ENCODE measurements around the gene SMTN. TPM values are rescaled to one million over a fixed set of nuclear protein-coding genes. Genes with fewer than 3 reads are reported as not detected.
A peak's percentile ranks its signal among the peaks of the same experiment; 100 is the strongest.

Gene SMTN
- total RNA-seq, 1 donor: 94.1 TPM

DNA sequence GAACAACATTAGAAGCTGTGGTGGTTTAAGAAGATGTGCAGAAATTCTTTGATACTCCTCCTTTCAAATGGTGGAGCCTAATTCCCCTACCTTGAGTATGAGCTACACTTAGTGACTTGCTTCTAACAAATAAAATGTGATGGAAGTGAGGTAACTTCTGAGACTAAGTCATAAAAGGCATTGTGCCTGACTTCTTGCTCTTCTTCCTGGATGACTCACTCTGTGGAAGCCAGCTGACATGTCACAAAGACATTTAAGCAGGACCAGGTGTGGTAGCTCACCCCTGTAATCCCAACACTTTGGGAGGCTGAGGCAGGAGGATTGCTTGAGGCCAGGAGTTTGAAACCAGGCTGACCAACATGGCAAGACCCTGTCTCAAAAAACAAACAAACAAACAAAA is 63.1 kb downstream of the SMTN start:
- DNase-seq (ENCODE audit: low read depth): peak; percentile 37
- H3K4me3 ChIP-seq (ENCODE audit: low read depth, low read length): no peak overlapping the region
- TF ChIP-seq, protein P1, sequence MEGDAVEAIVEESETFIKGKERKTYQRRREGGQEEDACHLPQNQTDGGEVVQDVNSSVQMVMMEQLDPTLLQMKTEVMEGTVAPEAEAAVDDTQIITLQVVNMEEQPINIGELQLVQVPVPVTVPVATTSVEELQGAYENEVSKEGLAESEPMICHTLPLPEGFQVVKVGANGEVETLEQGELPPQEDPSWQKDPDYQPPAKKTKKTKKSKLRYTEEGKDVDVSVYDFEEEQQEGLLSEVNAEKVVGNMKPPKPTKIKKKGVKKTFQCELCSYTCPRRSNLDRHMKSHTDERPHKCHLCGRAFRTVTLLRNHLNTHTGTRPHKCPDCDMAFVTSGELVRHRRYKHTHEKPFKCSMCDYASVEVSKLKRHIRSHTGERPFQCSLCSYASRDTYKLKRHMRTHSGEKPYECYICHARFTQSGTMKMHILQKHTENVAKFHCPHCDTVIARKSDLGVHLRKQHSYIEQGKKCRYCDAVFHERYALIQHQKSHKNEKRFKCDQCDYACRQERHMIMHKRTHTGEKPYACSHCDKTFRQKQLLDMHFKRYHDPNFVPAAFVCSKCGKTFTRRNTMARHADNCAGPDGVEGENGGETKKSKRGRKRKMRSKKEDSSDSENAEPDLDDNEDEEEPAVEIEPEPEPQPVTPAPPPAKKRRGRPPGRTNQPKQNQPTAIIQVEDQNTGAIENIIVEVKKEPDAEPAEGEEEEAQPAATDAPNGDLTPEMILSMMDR (IDR thresholded peaks at IDR 0.05; ENCODE audit: insufficient read depth, low read depth, low read length): no peak

- DNase-seq (ENCODE audit: low read depth): no peak
- TF ChIP-seq, protein P1 (IDR thresholded peaks at IDR 0.05; ENCODE audit: insufficient read depth, low read depth, low read length): no peak
- H3K4me3 ChIP-seq (ENCODE audit: low read depth, low read length): no peak overlapping the region
Observed at GRCh38 chr22:31148488-31148887, 67.4 kb downstream of the SMTN start.

GRCh38 chr22:31148953-31149627 is 68.0 kb downstream of the SMTN start:
- TF ChIP-seq, protein P1 (IDR thresholded peaks at IDR 0.05; ENCODE audit: insufficient read depth, low read depth, low read length): peak; percentile 99
- peak; percentile 82 for DNase-seq (ENCODE audit: low read depth)
- H3K4me3 ChIP-seq (ENCODE audit: low read depth, low read length): no peak overlapping the region

- no peak for DNase-seq (ENCODE audit: low read depth)
- H3K4me3 ChIP-seq (ENCODE audit: low read depth, low read length): no peak overlapping the region
- TF ChIP-seq, protein P1 (IDR thresholded peaks at IDR 0.05; ENCODE audit: insufficient read depth, low read depth, low read length): peak; percentile 50
Observed at GRCh38 chr22:31150615-31151014, 69.5 kb downstream of the SMTN start.

DNA sequence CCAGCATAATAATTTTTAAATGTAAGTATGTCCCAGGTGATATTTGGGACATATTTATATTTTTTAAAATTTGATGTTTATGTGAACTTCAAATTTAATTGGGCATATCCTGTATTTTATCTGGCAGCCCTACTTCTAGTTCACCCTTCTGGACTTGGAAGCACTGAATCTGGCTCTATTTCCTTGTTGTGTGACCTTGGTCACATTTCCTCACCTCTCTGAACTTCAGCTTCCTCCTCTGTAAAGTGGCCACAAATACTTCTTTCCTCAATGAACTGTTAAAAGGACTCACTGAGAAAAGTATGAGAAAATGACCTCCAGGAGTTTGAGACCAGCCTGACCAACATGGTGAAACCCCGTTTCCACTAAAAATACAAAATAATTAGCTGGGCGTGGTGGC is 70.8 kb downstream of the SMTN start:
- TF ChIP-seq, protein P1 (IDR thresholded peaks at IDR 0.05; ENCODE audit: insufficient read depth, low read depth, low read length): no peak
- DNase-seq (ENCODE audit: low read depth): no peak
- no peak overlapping the region for H3K4me3 ChIP-seq (ENCODE audit: low read depth, low read length)

- no peak for DNase-seq (ENCODE audit: low read depth)
- no peak overlapping the region for H3K4me3 ChIP-seq (ENCODE audit: low read depth, low read length)
- TF ChIP-seq, protein P1 (IDR thresholded peaks at IDR 0.05; ENCODE audit: insufficient read depth, low read depth, low read length): no peak
Observed at GRCh38 chr22:31153357-31153756, 72.2 kb downstream of the SMTN start.

Other genes with a start within 250 kb of the SMTN start
- gene MORC2, start 112.5 kb upstream of the SMTN start, total RNA-seq: 13.2 and 24.2 TPM in 2 replicates
- gene TUG1, start 112.1 kb upstream of the SMTN start, total RNA-seq: 68.9 and 88.1 TPM in 2 replicates
- 152 and 155 TPM in 2 replicates for gene SELENOM, start 26.2 kb downstream of the SMTN start, total RNA-seq
- gene INPP5J, start 41.6 kb downstream of the SMTN start, total RNA-seq: 0.43 and 0.97 TPM in 2 replicates
- gene PLA2G3, start 59.2 kb downstream of the SMTN start, total RNA-seq: 0.32 and 0.43 TPM in 2 replicates
- gene RNF185, start 78.9 kb downstream of the SMTN start, total RNA-seq: 34.5 and 35.0 TPM in 2 replicates
- 50.1 and 50.3 TPM in 2 replicates for gene LIMK2, start 131.0 kb downstream of the SMTN start, total RNA-seq
- 11.2 and 18.0 TPM in 2 replicates for gene PIK3IP1, start 211.2 kb downstream of the SMTN start, total RNA-seq